Renal cortical epithelial cell (primary cell): Measurements from ENCODE around the gene UBE2F. TPM values are rescaled to one million over a fixed set of nuclear protein-coding genes. Genes with fewer than 3 reads are reported as not detected.

Experiments used
- DNase-seq: peaks from one replicate; pipeline ENCODE4 v3.0.0-alpha.2; 2011; ENCODE audit warnings: low read depth
- total RNA-seq: library from RNA; depleted of rRNA; stranded (reverse); fragments of >200 nt; gene quantifications from 2 replicates; pipeline ENCODE4 v1.2.3, GENCODE V29; 2014

UBE2F gene
- total RNA-seq, 1 donor from 2014 or later, result 56.0 TPM

DNA sequence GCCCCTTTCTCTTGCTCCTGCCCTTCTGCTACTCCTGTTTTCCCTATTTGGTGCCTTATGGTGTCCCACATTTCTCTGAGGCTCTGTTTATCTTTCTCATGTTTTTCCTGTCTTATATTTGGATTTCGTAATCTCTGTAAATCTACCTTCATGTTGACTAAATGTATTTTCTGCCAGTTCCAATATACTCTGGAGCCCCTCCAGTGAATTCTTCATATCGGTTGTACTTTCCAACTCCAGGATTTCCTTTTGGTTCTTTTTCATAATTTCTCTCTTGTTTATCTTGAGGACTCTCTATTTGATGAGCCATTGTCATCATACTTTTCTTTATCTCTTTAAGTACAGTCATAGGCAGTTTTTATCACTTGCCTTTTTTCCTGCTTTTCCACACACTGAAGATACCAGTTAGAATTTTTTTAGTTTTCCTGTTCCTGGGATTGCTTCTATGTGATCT lies 113.1 kb downstream of the UBE2F start:
- no peak for DNase-seq

DNA sequence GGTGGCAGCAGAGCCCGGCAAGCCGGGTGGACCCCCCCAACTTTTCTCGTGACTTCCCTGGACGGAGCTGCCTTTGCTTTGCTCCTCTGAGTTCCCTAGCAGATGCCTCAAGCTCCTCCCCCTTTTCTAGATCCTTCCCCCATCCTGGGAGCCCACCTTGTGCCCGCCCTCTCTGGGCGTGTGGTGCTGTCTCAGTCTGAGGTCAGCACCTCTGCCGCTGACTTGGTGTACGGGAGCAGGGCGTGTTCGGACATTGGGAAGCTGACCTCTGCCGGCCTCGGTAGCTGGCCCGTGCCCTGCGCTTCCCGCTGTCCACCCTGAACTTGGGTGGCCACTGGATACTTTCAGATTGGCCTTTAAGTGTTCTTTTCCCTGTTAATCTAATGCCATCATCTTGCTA lies 113.7 kb downstream of the UBE2F start:
- DNase-seq, result no peak

DNA sequence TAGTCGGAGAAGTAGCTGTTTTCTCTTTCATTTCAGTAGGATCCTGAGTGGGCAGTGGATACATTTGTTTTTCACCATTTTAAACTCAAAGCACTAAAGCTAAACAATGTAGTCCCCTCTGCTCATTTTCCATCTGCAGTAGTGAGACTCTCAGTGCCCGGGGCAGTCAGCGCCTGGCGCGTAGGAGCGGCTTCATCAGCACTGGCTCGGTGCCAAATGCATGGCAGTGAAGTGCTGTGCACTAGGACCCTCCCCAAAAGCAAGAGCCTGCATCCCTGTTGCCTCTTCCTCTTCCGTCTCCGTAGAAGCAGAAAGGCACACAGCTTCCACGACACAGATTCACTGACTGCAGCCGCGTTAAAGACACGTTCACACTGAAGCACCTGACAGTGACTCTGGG lies 114.3 kb downstream of the UBE2F start:
- DNase-seq, result no peak

DNA sequence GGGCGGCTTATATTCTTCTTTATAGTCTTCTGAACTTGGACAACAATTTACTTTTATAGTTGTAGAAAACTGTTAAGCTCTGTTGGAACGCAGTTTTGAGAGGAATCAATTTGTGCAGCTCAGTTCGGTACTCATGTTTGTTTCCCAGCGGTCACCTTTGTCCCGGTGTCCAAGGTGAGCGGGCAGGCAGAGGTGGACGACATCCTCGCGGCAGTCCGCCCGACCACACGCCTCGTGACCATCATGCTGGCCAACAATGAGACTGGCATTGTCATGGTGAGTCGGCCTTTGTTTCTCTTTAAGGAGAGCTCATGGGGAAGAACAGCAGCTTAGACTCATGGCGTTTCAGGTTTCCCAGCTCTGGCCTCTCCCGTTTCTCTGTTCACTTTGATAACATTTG lies 114.7 kb downstream of the UBE2F start:
- no peak for DNase-seq

DNA sequence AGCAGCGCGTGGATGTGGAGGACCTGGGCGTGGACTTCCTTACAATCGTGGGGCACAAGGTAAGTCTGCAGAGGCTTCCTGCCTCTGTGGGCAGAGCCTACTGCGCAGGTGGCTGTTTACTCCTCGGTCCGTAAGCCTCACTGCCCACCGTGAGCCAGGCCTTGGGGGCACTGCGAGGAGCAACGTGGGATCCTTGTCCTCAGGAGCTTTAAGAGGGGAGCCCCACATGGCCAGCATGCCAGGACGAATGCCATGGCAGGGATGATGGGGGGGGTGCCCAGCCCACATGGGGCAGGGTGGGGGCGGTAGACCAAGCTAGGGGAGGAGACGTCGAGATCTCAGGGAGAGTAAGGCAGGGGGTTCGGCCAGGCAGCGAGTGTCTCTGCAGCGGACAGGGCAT lies 115.3 kb downstream of the UBE2F start:
- DNase-seq, result no peak

DNA sequence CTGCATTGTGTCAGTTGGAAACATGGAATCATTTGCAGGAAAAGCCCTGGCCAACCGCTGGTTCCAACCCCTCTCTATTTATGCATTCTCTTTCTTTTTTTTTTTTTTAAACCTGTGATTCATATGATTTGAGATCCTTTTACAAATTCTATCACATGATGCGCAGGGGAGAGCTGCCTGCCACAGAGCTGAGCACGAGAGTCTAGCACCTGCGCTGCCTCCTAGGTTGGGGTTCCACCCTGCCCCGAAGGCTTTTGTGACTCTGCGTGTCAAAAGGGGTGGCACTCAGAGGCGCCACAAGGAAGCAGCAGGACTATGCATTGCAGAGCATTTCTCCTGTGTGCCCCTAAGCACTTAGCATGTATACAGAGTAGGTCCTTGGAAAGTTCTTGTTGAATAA lies 116.0 kb downstream of the UBE2F start:
- no peak for DNase-seq

DNA sequence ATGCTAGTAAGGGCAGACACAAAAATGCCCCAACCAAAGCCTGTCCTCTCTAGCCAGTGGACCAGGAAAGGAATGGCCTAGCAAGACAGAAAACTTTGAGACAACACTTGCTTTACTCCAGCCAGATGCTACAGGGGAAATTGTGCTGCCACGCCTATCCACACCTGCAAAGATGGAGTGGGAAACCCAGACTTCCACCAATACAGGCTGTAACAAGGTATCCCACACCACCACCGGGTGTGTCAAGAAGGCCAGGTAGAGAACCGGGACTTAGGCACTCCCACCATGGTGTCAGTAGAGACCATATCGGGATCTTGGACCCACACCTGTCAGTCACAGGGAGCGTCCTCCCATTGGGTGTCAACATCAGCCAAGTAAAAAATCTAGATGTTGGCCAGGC lies 117.1 kb downstream of the UBE2F start:
- no peak for DNase-seq

DNA sequence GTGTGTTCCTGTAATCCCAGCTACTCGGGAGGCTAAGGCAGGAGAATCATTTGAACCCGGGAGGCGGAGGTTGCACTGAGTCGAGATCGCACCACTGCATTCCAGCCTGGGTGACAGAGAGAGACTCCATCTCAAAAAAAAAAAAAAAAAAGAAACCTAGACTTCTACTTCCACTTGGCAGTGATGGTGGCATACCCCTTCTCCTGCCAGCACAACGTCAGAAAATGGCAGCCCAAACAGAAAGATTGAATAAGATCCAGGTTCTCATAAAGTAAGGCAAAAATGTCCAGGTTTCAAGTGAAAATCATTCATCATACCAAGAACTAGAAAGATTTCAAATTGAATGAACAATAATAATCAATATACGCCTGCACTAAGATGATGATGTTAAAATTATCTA lies 117.9 kb downstream of the UBE2F start:
- no peak for DNase-seq

DNA sequence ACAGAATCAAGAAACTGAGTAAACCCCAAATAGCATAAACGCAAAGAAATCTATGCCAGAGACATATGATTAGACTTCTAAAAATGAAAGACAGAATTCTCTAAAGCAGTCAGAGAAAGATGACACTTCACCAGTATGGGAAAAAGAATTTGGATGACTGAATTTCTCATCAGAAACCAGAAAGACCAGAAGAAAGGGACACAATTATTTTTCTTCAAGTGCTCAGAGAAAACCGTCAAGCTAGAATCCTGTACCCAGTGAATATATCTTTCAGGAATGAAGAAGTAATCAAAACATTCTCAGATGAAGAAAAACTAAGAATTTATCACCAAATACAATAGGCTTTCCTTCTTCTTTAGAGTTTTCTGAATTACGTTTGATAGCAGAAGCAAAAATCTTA lies 119.1 kb downstream of the UBE2F start:
- no peak for DNase-seq

DNA sequence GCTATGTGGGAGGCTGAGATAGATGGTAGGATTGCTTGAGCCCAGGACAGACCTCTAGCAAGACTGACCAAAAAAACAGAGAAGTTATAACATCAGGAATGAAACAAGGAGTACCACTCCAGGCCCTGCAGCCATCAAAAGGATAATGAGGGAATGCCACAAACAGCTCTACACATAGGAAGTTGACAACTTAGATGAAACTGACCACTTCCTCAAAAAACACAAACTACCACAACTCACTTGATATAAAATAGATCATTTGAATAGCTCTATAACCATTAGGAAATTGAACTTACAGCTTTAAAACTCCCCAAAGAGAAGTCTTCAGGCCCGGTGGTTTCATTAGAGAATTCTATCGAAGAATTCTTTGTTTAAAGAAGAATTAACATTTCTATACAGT lies 120.4 kb downstream of the UBE2F start:
- no peak for DNase-seq

DNA sequence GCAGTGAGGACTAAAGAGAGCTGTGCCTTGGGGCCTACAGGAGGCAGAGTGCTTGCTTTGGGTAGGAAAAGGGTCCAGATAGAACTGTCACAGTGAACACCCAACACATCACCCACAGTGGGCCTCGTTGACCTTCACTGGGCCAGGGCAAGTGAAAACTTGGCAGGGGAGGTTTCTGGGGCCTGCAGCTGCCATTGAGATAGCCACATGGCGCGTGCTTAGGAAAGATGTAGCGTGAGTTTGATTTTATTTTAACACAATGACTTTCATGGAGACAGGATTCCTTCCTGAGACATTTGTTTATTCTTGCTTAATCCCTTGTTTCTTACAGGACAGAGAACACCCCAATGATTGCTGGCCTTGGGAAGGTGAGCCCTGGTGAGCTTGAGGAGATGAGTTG lies 124.1 kb downstream of the UBE2F start:
- no peak for DNase-seq

DNA sequence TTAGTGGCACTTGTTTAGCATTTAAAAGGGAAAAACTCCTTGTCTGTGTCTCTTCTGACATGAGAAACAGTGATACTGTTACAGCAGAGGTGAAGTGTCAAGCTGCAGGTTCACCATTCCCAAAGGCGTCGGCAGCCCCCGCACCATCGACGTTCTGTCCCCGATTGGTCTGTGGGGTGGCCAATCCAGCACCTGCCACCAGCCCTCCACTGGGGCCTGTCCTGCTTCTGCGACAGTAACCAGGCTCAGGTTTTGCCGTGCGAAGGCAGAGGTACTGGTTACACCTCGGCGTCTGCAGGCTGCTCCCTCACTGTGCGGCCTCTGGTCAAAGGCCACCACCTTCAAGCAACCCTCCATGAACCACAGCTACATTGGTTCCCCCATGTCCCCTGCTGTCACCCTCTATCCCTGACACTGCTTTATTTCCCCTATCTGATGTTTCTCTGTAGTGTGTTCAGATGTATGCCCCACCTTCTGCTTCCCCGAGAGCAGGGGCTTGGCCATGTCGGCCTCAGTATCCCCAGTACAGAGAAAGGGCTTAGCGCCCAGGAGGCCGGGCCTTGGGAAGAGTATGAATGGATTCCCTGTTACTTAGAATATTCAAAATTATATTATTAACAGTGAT lies 124.7 kb downstream of the UBE2F start:
- no peak for DNase-seq

Other genes with a start within 250 kb of the UBE2F start
- gene RBM44, start 168.2 kb upstream of the UBE2F start, total RNA-seq, result 0.30 and 0.35 TPM in 2 replicates
- gene RAMP1, start 107.4 kb upstream of the UBE2F start, total RNA-seq, result 0.50 and 2.6 TPM in 2 replicates
- gene SCLY, start 94.0 kb downstream of the UBE2F start, total RNA-seq, result 18.2 and 18.6 TPM in 2 replicates
- gene ESPNL, start 133.3 kb downstream of the UBE2F start, total RNA-seq, result 0.85 and 4.5 TPM in 2 replicates
- gene KLHL30, start 171.7 kb downstream of the UBE2F start, total RNA-seq, result 0.40 and 0.87 TPM in 2 replicates
- 10.4 and 13.9 TPM in 2 replicates for gene ERFE, start 192.0 kb downstream of the UBE2F start, total RNA-seq
- 11.8 and 20.7 TPM in 2 replicates for gene ILKAP, start 236.7 kb downstream of the UBE2F start, total RNA-seq